ENCODE measurements around the gene CDK18. TPM values are rescaled to one million over a fixed set of nuclear protein-coding genes. Genes with fewer than 3 reads are reported as not detected.
A peak's percentile ranks its signal among the peaks of the same experiment; 100 is the strongest.

CDK18 gene
- total RNA-seq, 1 donor: 2.2 TPM

DNA sequence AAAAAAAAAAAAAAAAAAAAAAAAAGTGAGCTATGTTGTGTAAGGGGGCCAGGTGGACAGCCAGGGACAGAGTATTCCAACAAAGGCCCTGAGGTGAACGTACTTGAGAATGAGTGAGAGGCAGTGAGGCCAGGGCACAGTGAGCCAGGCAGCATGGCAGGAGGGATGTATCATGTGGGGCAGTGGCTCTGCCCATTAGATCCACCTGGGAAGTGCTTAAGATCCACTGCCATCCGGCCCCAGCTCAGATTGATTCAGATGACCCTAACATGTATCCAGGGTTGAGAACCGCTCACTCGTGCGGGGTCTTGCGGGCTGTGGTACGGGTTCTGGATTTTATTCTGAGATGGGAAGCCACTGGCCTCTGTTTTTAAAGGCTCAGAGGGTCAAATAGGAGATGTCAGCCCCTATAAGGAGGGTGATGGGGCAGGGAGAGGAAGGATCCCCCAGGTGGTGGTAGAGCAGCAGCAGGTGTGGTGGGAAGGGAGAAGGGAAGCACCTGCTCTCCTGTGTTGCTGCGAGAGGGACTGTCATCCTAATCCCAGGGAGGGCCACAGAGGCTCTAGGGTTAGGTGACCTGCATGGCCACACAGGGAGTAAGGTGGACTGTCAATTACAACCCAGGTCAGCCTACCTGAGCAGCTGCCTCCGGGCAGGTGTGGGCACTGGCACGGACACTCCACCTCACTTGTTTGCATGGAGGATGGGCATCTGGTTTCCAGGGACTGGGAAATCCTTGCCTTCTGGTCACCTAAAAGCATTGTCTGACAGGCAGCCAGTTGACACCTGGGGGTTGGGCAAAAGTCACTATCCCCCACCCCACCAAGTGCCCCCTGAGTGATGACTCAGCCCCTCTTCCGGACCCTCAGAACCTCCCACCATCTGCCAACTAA lies 31.6 kb downstream of the CDK18 start:
- DNase-seq (ENCODE audit: low read depth): no peak
- no peak overlapping the region for H3K4me3 ChIP-seq (ENCODE audit: low read depth, low read length)
- TF ChIP-seq, protein P1, sequence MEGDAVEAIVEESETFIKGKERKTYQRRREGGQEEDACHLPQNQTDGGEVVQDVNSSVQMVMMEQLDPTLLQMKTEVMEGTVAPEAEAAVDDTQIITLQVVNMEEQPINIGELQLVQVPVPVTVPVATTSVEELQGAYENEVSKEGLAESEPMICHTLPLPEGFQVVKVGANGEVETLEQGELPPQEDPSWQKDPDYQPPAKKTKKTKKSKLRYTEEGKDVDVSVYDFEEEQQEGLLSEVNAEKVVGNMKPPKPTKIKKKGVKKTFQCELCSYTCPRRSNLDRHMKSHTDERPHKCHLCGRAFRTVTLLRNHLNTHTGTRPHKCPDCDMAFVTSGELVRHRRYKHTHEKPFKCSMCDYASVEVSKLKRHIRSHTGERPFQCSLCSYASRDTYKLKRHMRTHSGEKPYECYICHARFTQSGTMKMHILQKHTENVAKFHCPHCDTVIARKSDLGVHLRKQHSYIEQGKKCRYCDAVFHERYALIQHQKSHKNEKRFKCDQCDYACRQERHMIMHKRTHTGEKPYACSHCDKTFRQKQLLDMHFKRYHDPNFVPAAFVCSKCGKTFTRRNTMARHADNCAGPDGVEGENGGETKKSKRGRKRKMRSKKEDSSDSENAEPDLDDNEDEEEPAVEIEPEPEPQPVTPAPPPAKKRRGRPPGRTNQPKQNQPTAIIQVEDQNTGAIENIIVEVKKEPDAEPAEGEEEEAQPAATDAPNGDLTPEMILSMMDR (IDR thresholded peaks at IDR 0.05; ENCODE audit: insufficient read depth, low read depth, low read length): no peak

DNA sequence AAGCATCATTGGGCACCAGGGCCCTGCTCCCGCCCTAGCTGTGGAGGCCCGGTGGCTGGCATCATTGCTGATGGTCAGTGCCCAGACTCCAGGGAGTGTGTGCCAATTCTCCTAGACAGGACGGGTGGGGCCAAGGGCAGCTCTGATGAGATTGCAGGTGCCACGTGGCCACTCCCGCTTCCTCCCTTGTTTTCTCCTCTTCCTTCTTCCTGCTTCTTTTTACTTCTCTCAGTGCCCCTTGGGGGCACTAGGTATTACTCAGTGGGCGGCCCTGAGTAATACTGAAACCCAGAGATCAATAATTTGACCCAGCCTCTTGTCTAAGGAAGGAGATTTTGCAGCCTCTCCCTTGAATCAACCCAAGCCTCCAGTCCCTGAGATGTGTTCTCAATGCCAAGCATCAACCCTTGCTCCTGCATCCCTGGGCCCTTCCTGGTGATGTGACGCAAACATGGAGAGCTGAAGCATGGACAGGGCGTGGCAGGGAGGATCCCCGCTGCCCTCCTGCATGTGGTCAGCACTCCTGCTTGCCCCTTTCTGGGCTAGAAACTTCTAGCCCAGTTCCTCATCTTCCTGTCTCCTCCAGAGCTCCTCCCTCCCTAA lies 32.4 kb downstream of the CDK18 start:
- TF ChIP-seq, protein P1 (IDR thresholded peaks at IDR 0.05; ENCODE audit: insufficient read depth, low read depth, low read length): no peak
- H3K4me3 ChIP-seq (ENCODE audit: low read depth, low read length): no peak overlapping the region
- DNase-seq (ENCODE audit: low read depth): no peak

DNA sequence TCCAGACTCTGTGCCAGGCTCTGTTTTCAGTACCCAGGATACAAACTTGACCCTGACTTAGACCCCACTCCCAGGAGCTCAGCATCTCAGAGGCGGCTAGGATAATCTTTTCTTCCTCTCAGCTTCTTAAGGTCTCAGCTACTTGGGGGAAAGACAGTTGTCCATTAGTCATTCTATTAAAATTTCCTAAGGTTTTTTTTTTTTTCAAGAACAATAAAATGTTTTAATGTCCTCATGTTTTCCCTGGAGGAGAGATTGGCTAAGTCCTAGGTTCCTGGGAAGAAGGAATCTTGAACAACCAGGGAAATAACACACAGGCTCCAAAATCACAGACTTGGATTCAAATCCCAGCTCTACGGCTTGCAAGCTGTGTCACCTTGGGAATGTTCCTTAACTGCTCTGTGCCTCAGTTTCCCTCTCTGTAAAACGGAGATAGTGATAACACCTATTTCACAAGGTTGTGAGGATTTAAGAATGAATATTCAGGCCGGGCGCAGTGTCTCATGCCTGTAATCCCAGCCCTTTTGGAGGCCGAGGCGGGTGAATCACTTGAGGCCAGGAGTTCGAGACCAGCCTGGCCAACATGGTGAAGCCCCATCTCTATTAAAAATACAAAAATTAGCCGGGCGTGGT lies 33.0 kb downstream of the CDK18 start:
- TF ChIP-seq, protein P1 (IDR thresholded peaks at IDR 0.05; ENCODE audit: insufficient read depth, low read depth, low read length): no peak
- no peak overlapping the region for H3K4me3 ChIP-seq (ENCODE audit: low read depth, low read length)
- peak; percentile 18 for DNase-seq (ENCODE audit: low read depth)

GRCh38 chr1:205538235-205538840 lies 33.9 kb downstream of the CDK18 start:
- TF ChIP-seq, protein P1 (IDR thresholded peaks at IDR 0.05; ENCODE audit: insufficient read depth, low read depth, low read length): no peak
- DNase-seq (ENCODE audit: low read depth): peak; percentile 53
- H3K4me3 ChIP-seq (ENCODE audit: low read depth, low read length): no peak overlapping the region

DNA sequence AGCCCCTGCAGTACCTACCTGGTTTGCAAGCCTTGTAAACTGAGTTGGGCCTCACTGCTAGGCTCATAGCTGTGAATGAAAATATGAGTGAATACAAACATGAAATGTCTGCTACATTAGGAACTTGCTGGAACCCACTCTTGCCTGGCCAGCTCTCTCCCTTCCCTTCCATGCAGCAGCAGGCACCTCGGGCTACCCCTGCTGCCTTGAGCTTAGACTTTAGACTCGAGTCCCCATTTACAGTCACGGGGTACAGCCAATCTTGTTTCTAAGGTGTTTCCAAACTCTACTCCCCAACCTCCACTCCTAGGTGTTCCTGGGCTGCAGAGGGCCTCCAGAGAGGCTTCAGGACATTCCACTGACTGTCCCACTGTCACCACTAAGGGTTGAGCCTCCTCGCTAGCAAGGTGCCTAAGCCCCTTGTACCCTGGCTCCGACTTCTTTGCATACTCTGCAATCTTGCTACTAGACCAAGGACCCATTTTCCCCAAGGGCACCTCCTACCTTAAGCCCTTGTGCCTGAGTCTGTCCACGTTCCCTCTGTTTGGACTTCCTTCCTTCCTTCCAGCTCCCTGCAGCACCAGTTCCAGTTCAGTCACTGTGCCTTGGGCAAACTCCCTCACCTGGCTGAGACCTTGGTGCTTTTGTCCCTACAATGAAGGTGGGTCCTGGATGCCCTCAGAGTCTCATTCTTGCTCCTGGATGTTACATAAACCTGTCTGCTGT lies 36.9 kb downstream of the CDK18 start:
- TF ChIP-seq, protein P1 (IDR thresholded peaks at IDR 0.05; ENCODE audit: insufficient read depth, low read depth, low read length): no peak
- H3K4me3 ChIP-seq (ENCODE audit: low read depth, low read length): no peak overlapping the region
- no peak for DNase-seq (ENCODE audit: low read depth)

GRCh38 chr1:205542367-205542766 lies 37.9 kb downstream of the CDK18 start:
- no peak overlapping the region for H3K4me3 ChIP-seq (ENCODE audit: low read depth, low read length)
- TF ChIP-seq, protein P1 (IDR thresholded peaks at IDR 0.05; ENCODE audit: insufficient read depth, low read depth, low read length): no peak
- DNase-seq (ENCODE audit: low read depth): no peak

Measured in fibroblast of villous mesenchyme (primary cell).